Measurements from ENCODE around the gene HIVEP1.
"Not testable (repeated sequence)": the region's sequence is repeated elsewhere in the genome, so short reads cannot be mapped to it uniquely, and the experiment has no call there.

The HIVEP1 gene

GRCh38 chr6:12165722-12166280 lies 153.7 kb downstream of the HIVEP1 start:
- H3K4me3 ChIP-seq (ENCODE audit: low read length) = no peak overlapping the region
- H3K36me3 ChIP-seq (ENCODE audit: control insufficient read depth, insufficient read depth, low read length) = peaks cover 11% of the 10 kb centered on the region
- no peaks in the 10 kb centered on the region for H3K4me1 ChIP-seq (ENCODE audit: control insufficient read depth, insufficient read depth, low read length)
- no peak overlapping the region for H3K27ac ChIP-seq (ENCODE audit: low read depth, low read length)
- no peaks in the 10 kb centered on the region for H3K27me3 ChIP-seq (ENCODE audit: control insufficient read depth, insufficient read depth, low read length)
- H3K9ac ChIP-seq (ENCODE audit: low read length) = no peak overlapping the region

- no peak overlapping the region for H3K27ac ChIP-seq (ENCODE audit: low read depth, low read length)
- no peaks in the 10 kb centered on the region for H3K27me3 ChIP-seq (ENCODE audit: control insufficient read depth, insufficient read depth, low read length)
These were observed 157.3 kb downstream of the HIVEP1 start for GRCh38 chr6:12169377-12169776.

GRCh38 chr6:12170351-12171092 lies 158.4 kb downstream of the HIVEP1 start:
- Histone ChIP-seq H3K36me3 (ENCODE audit: control insufficient read depth, insufficient read depth, low read length) (no peaks in the 10 kb centered on the region), H3K27me3 (ENCODE audit: control insufficient read depth, insufficient read depth, low read length) (no peaks in the 10 kb centered on the region), H3K27ac (ENCODE audit: low read depth, low read length) (no peak overlapping the region), H3K9ac (ENCODE audit: low read length) (no peak overlapping the region), H3K4me3 (ENCODE audit: low read length) (no peak overlapping the region), H3K4me1 (ENCODE audit: control insufficient read depth, insufficient read depth, low read length) (no peaks in the 10 kb centered on the region)

More at GRCh38 chr6:12169377-12169776, 157.3 kb downstream of the HIVEP1 start:
- Histone ChIP-seq H3K4me3 (ENCODE audit: low read length) (no peak overlapping the region), H3K36me3 (ENCODE audit: control insufficient read depth, insufficient read depth, low read length) (no peaks in the 10 kb centered on the region), H3K4me1 (ENCODE audit: control insufficient read depth, insufficient read depth, low read length) (no peaks in the 10 kb centered on the region), H3K9ac (ENCODE audit: low read length) (no peak overlapping the region)

GRCh38 chr6:12171717-12172116 lies 159.6 kb downstream of the HIVEP1 start:
- Histone ChIP-seq H3K27ac (ENCODE audit: low read depth, low read length) (no peak overlapping the region), H3K4me1 (ENCODE audit: control insufficient read depth, insufficient read depth, low read length) (no peaks in the 10 kb centered on the region), H3K4me3 (ENCODE audit: low read length) (no peak overlapping the region), H3K36me3 (ENCODE audit: control insufficient read depth, insufficient read depth, low read length) (no peaks in the 10 kb centered on the region), H3K9ac (ENCODE audit: low read length) (no peak overlapping the region), H3K27me3 (ENCODE audit: control insufficient read depth, insufficient read depth, low read length) (no peaks in the 10 kb centered on the region)

- Histone ChIP-seq H3K36me3 (ENCODE audit: control insufficient read depth, insufficient read depth, low read length) (no peaks in the 10 kb centered on the region), H3K4me3 (ENCODE audit: low read length) (no peak overlapping the region), H3K27ac (ENCODE audit: low read depth, low read length) (no peak overlapping the region), H3K27me3 (ENCODE audit: control insufficient read depth, insufficient read depth, low read length) (no peaks in the 10 kb centered on the region), H3K9ac (ENCODE audit: low read length) (no peak overlapping the region), H3K4me1 (ENCODE audit: control insufficient read depth, insufficient read depth, low read length) (no peaks in the 10 kb centered on the region)
These were observed 160.5 kb downstream of the HIVEP1 start for GRCh38 chr6:12172572-12172971.

- no peak overlapping the region for H3K4me3 ChIP-seq (ENCODE audit: low read length)
- no peaks in the 10 kb centered on the region for H3K36me3 ChIP-seq (ENCODE audit: control insufficient read depth, insufficient read depth, low read length)
- H3K27me3 ChIP-seq (ENCODE audit: control insufficient read depth, insufficient read depth, low read length) = no peaks in the 10 kb centered on the region
- no peak overlapping the region for H3K9ac ChIP-seq (ENCODE audit: low read length)
- H3K27ac ChIP-seq (ENCODE audit: low read depth, low read length) = no peak overlapping the region
- no peaks in the 10 kb centered on the region for H3K4me1 ChIP-seq (ENCODE audit: control insufficient read depth, insufficient read depth, low read length)
These were observed 161.1 kb downstream of the HIVEP1 start for GRCh38 chr6:12173181-12173580.

GRCh38 chr6:12173661-12174060 lies 161.5 kb downstream of the HIVEP1 start:
- H3K27ac ChIP-seq (ENCODE audit: low read depth, low read length) = no peak overlapping the region
- no peaks in the 10 kb centered on the region for H3K27me3 ChIP-seq (ENCODE audit: control insufficient read depth, insufficient read depth, low read length)
- H3K9ac ChIP-seq (ENCODE audit: low read length) = no peak overlapping the region
- no peaks in the 10 kb centered on the region for H3K36me3 ChIP-seq (ENCODE audit: control insufficient read depth, insufficient read depth, low read length)
- no peaks in the 10 kb centered on the region for H3K4me1 ChIP-seq (ENCODE audit: control insufficient read depth, insufficient read depth, low read length)
- no peak overlapping the region for H3K4me3 ChIP-seq (ENCODE audit: low read length)

- Histone ChIP-seq H3K27me3 (ENCODE audit: control insufficient read depth, insufficient read depth, low read length) (no peaks in the 10 kb centered on the region), H3K4me1 (ENCODE audit: control insufficient read depth, insufficient read depth, low read length) (no peaks in the 10 kb centered on the region), H3K27ac (ENCODE audit: low read depth, low read length) (no peak overlapping the region), H3K4me3 (ENCODE audit: low read length) (no peak overlapping the region), H3K9ac (ENCODE audit: low read length) (no peak overlapping the region), H3K36me3 (ENCODE audit: control insufficient read depth, insufficient read depth, low read length) (no peaks in the 10 kb centered on the region)
These were observed 162.8 kb downstream of the HIVEP1 start for GRCh38 chr6:12174878-12175277.

GRCh38 chr6:12175626-12176025 lies 163.5 kb downstream of the HIVEP1 start:
- Histone ChIP-seq H3K36me3 (ENCODE audit: control insufficient read depth, insufficient read depth, low read length) (no peaks in the 10 kb centered on the region), H3K4me1 (ENCODE audit: control insufficient read depth, insufficient read depth, low read length) (no peaks in the 10 kb centered on the region), H3K27ac (ENCODE audit: low read depth, low read length) (no peak overlapping the region), H3K27me3 (ENCODE audit: control insufficient read depth, insufficient read depth, low read length) (no peaks in the 10 kb centered on the region), H3K9ac (ENCODE audit: low read length) (no peak overlapping the region), H3K4me3 (ENCODE audit: low read length) (no peak overlapping the region)

GRCh38 chr6:12176782-12177181 lies 164.7 kb downstream of the HIVEP1 start:
- not testable (repeated sequence) for H3K4me3 ChIP-seq (ENCODE audit: low read length); H3K27me3 ChIP-seq (ENCODE audit: control insufficient read depth, insufficient read depth, low read length); H3K36me3 ChIP-seq (ENCODE audit: control insufficient read depth, insufficient read depth, low read length); H3K4me1 ChIP-seq (ENCODE audit: control insufficient read depth, insufficient read depth, low read length); H3K9ac ChIP-seq (ENCODE audit: low read length); H3K27ac ChIP-seq (ENCODE audit: low read depth, low read length)

- H3K27ac ChIP-seq (ENCODE audit: low read depth, low read length) = no peak overlapping the region
- H3K4me1 ChIP-seq (ENCODE audit: control insufficient read depth, insufficient read depth, low read length) = no peaks in the 10 kb centered on the region
- no peaks in the 10 kb centered on the region for H3K27me3 ChIP-seq (ENCODE audit: control insufficient read depth, insufficient read depth, low read length)
- H3K4me3 ChIP-seq (ENCODE audit: low read length) = no peak overlapping the region
- H3K9ac ChIP-seq (ENCODE audit: low read length) = no peak overlapping the region
- H3K36me3 ChIP-seq (ENCODE audit: control insufficient read depth, insufficient read depth, low read length) = no peaks in the 10 kb centered on the region
These were observed 166.4 kb downstream of the HIVEP1 start for GRCh38 chr6:12178521-12178920.

- Histone ChIP-seq H3K36me3 (ENCODE audit: control insufficient read depth, insufficient read depth, low read length) (no peaks in the 10 kb centered on the region), H3K4me3 (ENCODE audit: low read length) (no peak overlapping the region), H3K4me1 (ENCODE audit: control insufficient read depth, insufficient read depth, low read length) (no peaks in the 10 kb centered on the region), H3K9ac (ENCODE audit: low read length) (no peak overlapping the region), H3K27me3 (ENCODE audit: control insufficient read depth, insufficient read depth, low read length) (no peaks in the 10 kb centered on the region), H3K27ac (ENCODE audit: low read depth, low read length) (no peak overlapping the region)
These were observed 169.4 kb downstream of the HIVEP1 start for GRCh38 chr6:12181481-12181880.

GRCh38 chr6:12182676-12183075 lies 170.6 kb downstream of the HIVEP1 start:
- Histone ChIP-seq H3K36me3 (ENCODE audit: control insufficient read depth, insufficient read depth, low read length) (no peaks in the 10 kb centered on the region), H3K27ac (ENCODE audit: low read depth, low read length) (no peak overlapping the region), H3K4me1 (ENCODE audit: control insufficient read depth, insufficient read depth, low read length) (no peaks in the 10 kb centered on the region), H3K27me3 (ENCODE audit: control insufficient read depth, insufficient read depth, low read length) (no peaks in the 10 kb centered on the region), H3K4me3 (ENCODE audit: low read length) (no peak overlapping the region), H3K9ac (ENCODE audit: low read length) (no peak overlapping the region)
